ENCODE results near the gene VPS26A.

The VPS26A gene

DNA sequence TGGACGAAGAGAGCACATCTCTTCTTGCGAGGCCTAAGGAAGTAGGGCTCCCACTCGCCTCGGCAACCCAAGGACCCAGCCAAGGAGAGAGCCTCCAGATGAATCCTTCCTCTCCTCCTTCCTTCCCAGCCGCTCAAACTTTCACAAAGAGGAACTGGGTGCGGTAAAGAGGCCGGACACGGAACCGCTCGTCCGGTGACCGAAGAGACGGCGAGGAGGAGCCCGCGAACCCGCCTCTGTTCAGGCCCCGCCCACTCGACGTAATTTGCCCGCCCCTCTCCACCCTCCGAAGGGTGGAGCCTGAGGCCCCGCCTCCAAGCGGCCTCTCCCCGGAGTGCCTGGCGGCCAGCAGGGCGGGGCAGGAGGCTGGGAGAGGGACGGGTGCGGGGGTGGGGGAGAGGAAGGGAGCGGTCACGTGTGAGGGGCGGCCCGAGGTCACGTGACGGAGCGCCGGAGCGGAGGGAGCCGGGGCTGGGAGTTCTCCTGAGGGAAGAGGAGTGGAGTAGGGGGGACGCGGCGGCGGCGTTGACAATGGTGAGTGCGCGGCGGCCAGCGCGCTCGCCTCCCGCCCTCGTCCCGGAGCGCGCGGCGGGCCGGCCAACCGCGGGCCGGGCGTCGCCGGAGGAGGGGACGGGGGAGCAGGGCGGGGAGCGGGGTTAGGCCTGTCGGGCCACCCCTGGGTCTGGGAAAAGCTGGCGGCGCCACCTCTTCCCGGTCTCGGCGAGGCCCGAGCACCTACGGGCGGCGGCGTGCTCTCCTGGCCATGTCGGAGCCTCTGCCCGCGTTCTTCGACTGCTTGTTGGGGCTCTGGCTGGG lies at the start of gene VPS26A:
Gene VPS26A (plus strand): TSS at position 432 of the 816 bp plus-strand sequence. CDS start 100 bp downstream, at position 532.
- peak; percentile 95 for DNase-seq (ENCODE audit: low read depth)

- no peak for DNase-seq (ENCODE audit: low read depth)
Measured at GRCh38 chr10:69074532-69074931, 49.4 kb upstream of the VPS26A start.

GRCh38 chr10:69075431-69075830 lies 48.5 kb upstream of the VPS26A start:
- no peak for DNase-seq (ENCODE audit: low read depth)

DNA sequence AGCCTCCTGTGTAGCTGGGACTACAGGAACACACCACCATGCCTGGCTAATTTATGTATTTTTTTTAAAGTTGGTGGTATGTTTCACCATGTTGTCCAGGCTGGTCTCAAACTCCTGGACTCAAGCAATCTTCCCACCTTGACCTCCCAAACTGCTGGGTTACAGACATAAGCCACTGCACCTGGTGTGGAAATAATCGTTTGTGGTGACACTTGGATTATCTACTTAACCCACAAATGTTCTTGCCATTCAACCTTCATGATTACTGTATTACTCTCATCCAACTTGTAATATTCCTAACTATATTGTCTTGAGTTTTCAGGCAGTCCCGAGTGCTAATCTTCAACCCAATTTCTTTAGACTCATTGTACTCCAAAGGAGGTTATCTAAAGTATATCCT lies 45.7 kb upstream of the VPS26A start:
- DNase-seq (ENCODE audit: low read depth) = no peak

DNA sequence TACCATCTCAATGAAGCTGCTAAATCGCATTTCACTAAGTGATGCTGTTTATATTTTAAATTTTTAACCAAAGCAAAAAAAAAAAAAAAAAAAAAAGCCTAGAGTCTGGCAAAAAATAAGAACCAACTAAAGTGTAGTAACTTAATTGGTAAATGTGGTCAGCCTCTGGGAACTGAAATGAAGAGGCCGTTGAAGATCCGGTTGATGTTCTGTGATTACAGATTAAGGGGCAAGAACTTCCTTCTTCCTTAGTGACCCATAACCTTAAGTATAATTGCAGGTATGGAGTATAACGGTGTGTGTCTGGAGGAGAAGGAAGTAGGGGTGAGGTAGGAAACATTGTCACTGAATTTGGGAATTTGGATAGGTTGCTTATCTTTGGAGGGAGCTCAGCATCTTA lies 43.8 kb upstream of the VPS26A start:
- no peak for DNase-seq (ENCODE audit: low read depth)

GRCh38 chr10:69086001-69086509 lies 37.9 kb upstream of the VPS26A start:
- DNase-seq (ENCODE audit: low read depth) = no peak

DNA sequence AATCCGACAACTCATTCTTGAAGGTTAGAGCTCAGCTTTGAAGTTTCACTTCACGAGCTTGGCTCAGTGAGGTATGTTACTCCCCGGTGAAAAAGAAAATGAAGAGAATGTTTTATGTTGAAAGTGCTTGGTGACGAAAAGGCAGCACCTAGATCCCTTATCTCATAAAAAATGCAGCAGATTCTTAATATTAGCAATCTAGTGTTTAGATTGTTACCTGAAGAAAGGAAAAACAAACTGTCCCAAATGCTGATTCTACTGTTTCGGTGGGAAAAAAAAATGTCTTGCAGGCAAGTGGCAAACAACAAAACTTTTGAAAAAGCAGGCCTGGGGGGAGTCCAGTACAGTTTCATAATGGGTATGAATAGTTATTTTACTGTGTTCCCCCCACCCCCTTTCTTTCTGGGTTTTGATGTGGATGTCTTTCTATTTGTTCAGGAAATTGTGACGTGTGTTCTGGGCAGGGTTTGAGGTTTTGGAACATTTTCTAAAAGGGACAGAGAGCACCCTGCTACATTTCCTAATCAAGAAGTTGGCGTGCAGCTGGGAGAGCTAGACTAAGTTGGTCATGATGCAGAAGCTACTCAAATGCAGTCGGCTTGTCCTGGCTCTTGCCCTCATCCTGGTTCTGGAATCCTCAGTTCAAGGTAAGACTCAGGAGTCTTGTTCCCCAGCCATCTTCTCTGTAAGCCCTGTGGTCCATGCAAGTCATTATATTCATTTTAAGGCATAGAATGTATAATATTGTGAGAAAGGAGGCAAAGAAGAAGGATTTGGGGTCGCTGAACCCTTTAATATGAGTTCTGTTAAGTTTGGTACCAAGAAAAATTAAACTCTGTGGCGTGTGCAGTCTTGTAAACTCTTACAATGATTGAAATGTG lies 36.1 kb upstream of the VPS26A start, which contains the start of gene SRGN:
Gene SRGN (plus strand): TSS at position 514 of the 881 bp plus-strand sequence. CDS start 55 bp downstream, at position 569.
- DNase-seq (ENCODE audit: low read depth) = peak; percentile 92

DNA sequence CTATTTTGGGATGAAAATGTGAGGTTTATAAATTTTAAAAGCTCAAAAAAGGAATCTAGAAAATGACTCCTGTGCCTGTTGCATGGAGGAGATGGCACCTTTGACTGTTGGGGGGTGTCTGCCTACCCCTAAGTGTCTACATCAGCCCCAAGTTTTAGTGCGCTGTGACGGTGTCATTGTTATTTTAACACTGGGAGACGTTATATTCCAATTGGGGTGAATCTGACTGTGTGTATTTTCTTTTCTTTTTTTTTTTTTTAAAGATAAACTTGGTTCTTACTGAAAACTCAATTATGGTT lies 35.6 kb upstream of the VPS26A start:
- DNase-seq (ENCODE audit: low read depth) = no peak

DNA sequence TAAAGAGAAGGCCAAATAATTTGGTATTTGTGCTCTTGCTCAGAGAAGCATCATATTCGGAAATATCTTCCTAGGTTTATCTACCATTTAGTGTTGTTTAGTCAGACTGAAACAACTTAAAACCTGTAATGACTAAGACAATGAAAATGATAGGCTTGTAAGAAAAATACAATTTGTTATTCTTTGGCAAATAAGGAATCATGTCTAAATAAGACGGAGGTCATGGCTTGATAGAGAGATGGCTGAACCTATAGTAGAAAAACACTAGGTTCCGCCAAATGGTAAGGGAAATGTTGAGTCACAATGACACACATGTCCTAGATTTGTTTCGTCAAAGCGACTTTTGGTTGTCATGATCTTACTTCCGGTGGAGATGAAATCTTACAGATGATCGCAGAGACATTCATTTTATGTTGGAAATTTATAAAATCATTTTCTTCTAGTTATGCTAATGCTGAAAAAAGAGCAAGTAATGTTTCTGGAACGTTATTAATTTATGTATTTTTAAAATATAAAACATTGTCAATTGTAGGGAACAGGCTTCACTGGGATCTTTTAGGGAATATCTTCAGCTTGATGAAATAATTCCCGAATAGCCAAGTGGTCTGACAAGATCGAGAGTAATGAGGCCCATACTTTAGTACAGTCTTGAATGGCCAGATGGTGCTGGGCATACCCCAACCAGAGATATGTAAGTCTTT lies 35.0 kb upstream of the VPS26A start:
- DNase-seq (ENCODE audit: low read depth) = peak; percentile 53

DNA sequence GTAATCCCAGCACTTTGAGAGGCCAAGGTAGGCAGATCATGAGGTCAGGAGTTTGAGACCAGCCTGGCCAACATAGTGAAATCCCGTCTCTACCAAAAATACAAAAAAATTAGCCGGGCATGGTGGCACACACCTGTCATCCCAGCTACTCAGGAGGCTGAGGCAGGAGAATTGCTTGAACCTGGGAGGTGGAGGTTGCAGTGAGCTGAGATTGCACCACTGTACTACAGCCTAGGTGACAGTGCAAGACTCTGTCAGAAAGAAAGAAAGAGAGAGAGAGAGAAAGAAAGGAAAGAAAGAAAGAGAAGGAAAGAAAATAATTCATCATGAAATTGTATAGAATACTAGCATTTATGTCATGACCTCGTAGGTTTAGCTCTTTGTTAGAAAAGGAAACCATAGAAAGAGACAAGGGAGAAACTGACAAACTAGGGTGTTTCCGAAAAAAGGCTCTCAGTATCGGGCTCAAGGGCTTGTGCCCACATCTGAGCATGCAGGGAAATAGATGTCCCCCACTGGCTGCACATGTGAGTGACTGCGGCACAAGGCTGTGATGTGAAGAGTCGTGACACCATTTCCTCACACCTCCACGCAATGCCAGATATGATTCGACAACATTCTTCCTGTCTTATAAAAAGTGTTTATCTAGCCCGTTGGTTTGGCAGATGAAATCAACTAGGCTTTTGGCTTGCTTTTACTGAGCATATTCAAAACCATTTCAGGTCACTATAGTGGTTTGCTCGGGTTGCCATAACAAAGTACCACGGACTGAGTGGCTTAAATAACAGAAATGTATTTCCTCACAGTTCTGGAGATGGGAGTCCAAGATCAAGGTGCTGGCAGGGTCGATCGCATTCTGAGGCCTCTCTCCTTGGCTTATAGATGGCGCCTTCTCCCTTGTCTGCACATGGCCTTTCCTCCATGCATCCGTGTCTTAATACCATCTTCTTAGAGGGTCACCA lies 34.1 kb upstream of the VPS26A start:
- DNase-seq (ENCODE audit: low read depth) = peak; percentile 27

DNA sequence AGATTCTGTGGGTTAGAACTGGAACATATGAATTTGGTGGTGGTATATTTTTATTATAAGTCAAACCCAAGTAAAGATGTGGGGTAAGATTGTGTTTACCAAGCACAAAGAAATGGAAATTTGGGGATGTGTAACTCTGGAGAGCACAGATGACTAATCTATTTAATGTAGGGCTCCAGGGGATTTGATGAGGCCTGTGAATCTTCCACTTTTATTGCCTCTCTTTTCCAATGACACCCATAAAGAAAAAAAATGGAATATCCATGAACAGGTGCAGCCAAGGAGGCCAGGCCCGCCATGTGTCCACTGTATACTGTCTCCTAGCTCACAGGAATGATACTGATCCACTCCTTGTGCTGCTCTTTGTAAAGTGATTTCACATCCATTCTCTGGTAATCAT lies 33.3 kb upstream of the VPS26A start:
- no peak for DNase-seq (ENCODE audit: low read depth)

DNA sequence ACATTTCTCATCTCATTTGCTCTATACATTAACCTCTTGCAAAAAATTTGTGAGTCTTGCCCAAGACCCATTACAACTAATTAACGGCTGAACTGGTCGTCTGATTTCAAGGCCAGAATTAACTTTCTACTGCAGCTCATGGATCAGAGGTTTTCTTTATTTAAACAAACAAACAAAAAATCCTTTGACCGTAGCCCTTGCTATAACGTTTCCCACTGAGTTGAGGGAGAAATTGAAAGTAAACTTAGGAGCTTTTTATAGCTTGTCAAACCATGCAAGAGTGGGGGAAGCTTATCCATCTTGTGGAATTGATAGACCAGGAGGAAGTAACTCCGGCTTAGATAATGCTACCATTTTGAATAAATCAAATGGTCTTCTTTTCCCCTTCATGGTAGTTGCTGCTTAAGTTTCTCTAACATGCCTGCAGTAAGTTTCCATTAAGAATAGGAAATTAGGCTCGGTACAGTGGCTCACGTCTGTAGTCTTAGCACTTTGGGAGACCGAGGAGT lies 32.8 kb upstream of the VPS26A start:
- DNase-seq (ENCODE audit: low read depth) = no peak

DNA sequence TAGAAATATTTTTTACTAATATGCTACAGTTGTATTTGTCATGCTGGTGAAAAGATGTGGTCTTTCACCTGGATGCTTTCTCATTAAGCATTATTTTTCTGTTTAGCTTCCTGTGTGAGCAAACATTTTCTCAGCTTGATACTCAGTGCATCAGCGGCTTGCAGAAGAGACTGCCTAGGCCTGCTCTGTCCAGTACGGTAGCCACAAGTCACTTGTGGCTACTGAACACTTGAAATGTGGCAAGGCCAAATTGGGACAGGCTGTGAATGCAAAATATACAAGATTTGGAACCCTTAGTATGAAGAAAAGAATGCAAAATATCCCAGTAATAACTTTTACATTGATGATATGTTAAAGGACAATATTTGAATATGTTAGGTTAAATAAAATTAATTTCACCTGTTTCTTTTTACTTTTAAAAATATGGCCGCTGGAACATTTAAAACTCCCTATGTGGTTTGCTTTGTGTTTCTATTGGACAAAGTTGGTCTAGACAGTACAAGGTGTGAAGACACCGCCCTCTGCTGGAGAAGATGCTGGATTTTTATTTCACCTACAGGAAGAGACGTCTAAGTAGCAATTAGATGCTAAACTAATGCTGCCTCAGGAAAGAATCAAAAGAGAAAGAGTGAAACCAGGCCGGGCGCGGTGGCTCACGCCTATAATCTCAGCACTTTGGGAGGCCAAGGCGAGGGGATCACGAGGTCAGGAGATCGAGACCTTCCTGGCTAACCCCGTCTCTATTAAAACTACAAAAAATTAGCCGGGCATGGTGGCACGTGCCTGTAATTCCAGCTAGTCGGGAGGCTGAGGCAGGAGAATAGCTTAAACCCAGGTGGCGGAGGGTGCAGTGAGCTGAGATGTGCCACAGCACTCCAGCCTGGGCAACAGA lies 30.8 kb upstream of the VPS26A start:
- DNase-seq (ENCODE audit: low read depth) = peak; percentile 86

DNA sequence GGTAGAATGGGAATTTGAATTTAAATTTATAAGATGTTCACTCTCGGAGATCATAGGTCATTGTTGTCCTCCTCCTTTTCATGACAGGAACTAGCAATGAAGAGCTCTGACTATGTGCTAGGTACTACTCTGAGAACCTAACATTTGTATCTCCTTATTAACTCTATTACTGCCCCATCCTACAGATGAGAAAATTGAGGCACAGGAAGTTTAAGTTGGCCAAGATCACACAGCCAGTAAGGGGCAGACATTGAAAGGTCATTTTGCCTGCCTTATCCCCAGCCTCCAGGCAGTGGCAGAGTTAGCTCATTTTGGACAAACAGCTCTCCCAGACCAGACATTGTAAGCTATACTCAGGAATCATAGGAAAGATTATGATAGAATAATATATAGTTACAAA lies 30.0 kb upstream of the VPS26A start:
- DNase-seq (ENCODE audit: low read depth) = peak; percentile 55

DNA sequence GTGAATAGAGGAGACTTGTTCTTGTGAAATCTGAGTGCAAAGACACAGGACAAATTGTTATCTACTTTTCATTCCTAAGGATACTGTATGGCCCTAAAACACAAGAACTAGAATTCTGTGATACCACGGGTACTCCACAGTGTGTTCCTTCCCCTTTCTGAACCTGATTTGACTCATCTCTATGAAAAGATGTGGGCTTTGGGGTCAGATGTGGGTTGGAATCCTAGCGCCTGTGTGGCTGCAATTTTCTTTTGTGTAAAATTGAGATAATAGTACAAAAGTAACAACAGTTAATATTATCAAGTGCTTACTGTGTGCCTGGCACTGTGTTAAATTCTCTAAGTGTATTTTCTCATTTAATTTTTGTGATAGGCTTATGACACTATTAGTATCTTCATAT lies 27.9 kb upstream of the VPS26A start:
- peak; percentile 29 for DNase-seq (ENCODE audit: low read depth)

- peak; percentile 55 for DNase-seq (ENCODE audit: low read depth)
Measured at GRCh38 chr10:69097729-69098128, 26.2 kb upstream of the VPS26A start.

DNA sequence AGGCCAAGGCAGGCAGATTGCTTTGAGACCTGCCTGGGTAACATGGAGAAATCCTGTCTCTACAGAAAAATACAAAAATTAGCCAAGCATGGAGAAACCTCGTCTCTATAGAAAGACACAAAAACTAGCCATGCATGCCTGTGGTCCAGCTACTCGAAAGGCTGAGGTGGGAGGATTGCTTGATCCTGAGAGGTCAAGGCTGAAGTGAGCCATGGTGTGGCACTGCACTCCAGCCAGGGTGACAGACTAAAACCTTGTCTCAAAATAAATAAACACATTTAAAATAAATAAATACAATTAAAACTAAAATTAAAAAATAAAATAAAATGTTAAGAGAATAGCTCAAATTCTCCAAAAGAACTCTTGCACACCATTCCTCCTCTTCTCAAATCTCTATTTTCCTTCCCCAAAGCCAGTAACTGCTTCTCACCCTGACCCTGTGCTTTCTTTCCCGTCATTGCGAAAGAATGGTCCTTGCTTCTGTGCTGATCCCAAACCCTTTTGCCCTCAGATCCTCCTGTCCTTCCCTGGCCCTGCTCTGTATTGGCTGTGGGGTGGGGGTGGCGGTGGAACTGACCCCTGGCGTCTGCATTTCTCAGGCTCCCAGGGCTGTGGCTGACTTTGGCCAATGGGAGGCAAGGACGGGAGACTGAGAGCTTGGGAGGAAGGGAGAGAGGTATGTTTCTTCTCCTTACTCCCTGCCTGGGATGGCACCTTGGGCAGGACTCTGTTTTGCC lies 23.7 kb upstream of the VPS26A start:
- DNase-seq (ENCODE audit: low read depth) = no peak

DNA sequence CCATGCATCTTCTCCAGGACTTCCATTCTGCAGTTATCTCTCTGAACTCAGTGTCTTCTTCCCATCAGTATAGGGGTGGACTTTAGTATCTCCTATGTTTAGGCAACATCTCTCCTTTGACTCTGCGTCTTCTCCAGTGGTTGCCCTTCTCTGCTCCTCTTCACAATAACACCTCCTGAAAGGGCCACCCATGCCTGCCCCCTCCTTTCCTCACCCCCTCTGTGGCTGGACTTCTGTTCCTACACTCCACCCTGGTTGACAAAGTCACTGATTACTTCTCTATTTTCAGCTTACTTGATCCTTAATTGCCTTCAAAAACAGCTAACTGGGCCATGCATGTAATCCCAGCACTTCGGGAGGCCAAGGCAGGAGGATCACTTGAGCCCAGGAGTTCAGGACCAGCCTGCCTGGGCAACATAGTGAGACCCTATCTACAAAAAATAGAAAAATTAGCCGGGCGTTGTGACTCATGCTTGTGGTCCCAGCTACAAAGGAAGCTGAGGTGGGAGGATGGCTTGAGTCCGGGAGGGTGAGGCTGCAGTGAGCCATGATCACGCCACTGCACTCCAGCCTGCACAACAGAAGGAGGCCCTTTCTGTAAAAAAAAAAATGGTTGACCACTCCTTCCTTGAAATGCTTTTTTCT lies 22.4 kb upstream of the VPS26A start:
- DNase-seq (ENCODE audit: low read depth) = peak; percentile 84

DNA sequence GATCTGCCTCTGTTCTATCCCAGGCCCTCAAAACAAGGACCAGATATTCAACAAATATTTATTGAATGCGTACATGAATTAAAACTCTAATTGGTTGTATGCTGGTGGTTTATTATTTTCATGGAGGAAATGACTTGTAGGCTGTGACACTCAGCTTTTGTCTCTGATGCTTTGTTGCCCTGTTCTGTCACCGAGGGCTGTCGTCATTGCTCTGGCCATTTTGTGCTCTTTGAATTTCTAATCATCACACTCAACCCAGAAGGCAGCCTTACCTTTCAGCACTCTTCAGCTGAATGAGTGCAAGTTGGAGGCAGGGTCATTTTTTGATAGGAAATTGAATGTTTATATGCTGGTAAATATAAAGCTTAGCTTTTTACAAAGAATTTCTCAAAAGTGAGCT lies 21.5 kb upstream of the VPS26A start:
- DNase-seq (ENCODE audit: low read depth) = no peak
